ENCODE results near the gene UACA. TPM values are rescaled to one million over a fixed set of nuclear protein-coding genes. Genes with fewer than 3 reads are reported as not detected.

Gene UACA
- total RNA-seq, 2 donors from 2014 or later, result 16.3 to 35.2 TPM

DNA sequence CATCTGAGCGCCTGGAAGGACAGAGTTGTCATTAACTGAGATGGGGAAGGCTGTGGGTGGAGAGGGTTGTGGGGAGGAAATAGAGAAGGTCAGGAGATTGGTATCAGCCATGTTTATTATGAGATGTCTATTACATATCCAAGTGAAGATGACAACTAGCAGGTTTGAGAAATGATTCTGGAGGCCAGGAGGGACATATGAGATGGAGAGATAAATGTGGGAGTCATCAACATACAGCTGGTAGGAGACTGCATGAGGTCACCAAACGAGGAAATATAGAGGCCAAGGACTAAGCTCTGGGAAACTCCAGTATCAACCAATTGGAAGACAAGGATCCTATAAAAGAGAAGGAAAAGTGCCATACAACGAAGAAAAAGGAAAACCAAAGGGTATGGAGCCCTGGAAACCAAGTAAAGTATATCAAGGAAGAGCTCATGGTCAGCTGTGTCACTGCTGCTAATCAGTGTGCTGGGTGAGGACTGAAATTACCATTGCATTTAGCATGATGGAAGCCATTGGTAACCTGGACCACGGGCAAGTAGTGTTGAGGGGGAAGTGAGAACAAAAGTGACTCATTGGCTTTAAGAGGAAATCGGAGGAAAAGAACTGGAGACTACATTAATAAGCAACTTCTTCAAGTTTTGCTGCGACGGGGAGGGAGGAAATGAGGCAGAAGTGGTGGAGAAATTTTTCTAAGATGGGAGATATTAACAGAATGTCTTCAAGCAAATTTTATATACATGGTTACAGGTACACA lies 14.0 kb upstream of the UACA start:
- H3K4me1 ChIP-seq (replicated peaks), result no peaks in the 10 kb centered on the region
- intact Hi-C loops (cut with DNase I), result no loop called here
- TF ChIP-seq POLR2AphosphoS5 (IDR thresholded peaks at IDR 0.05), result no peak
- TF ChIP-seq, protein P1, sequence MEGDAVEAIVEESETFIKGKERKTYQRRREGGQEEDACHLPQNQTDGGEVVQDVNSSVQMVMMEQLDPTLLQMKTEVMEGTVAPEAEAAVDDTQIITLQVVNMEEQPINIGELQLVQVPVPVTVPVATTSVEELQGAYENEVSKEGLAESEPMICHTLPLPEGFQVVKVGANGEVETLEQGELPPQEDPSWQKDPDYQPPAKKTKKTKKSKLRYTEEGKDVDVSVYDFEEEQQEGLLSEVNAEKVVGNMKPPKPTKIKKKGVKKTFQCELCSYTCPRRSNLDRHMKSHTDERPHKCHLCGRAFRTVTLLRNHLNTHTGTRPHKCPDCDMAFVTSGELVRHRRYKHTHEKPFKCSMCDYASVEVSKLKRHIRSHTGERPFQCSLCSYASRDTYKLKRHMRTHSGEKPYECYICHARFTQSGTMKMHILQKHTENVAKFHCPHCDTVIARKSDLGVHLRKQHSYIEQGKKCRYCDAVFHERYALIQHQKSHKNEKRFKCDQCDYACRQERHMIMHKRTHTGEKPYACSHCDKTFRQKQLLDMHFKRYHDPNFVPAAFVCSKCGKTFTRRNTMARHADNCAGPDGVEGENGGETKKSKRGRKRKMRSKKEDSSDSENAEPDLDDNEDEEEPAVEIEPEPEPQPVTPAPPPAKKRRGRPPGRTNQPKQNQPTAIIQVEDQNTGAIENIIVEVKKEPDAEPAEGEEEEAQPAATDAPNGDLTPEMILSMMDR (IDR thresholded peaks at IDR 0.05), result no peak
- TF ChIP-seq POLR2A (IDR thresholded peaks at IDR 0.05), result no peak
- 86% methylated on average over 7 of the region's 7 CpGs for WGBS
- no peak overlapping the region for H3K4me3 ChIP-seq
- no peak for DNase-seq (ENCODE audit: low spot score)
- no peaks in the 10 kb centered on the region for H3K9me3 ChIP-seq
- no peaks in the 10 kb centered on the region for H3K36me3 ChIP-seq
- no peaks in the 10 kb centered on the region for H3K27me3 ChIP-seq (replicated peaks; ENCODE audit: insufficient read depth)
- no peak overlapping the region for H3K27ac ChIP-seq

DNA sequence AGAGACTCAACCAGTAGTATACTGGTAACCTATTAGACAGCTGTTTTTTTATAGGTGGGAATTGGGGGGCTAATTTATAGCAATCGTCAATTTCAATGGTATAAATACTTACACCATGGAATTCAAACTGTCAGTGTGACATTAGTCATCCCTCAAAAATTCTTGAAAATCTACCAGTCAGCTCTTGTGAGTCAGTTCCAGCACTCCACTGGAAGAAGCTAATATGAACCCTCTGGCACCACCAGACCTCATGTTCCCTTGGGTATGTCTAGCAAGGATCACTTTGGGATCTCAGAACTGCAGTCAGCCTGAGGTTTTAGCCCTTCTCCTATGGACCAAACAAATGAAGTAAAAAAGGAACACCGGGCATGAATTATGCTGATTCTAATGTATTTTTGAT lies 11.8 kb upstream of the UACA start:
- 82% methylated on average over 2 of the region's 2 CpGs for WGBS
- TF ChIP-seq POLR2A (IDR thresholded peaks at IDR 0.05) (no peak), POLR2AphosphoS5 (IDR thresholded peaks at IDR 0.05) (no peak)
- TF ChIP-seq, protein P1 (IDR thresholded peaks at IDR 0.05), result no peak
- H3K4me3 ChIP-seq, result no peak overlapping the region
- no peaks in the 10 kb centered on the region for H3K27me3 ChIP-seq (replicated peaks; ENCODE audit: insufficient read depth)
- DNase-seq (ENCODE audit: low spot score), result no peak
- no peaks in the 10 kb centered on the region for H3K4me1 ChIP-seq (replicated peaks)
- H3K36me3 ChIP-seq, result no peaks in the 10 kb centered on the region
- no peak overlapping the region for H3K27ac ChIP-seq
- H3K9me3 ChIP-seq, result no peaks in the 10 kb centered on the region
- intact Hi-C loops (cut with DNase I), result no loop called here

DNA sequence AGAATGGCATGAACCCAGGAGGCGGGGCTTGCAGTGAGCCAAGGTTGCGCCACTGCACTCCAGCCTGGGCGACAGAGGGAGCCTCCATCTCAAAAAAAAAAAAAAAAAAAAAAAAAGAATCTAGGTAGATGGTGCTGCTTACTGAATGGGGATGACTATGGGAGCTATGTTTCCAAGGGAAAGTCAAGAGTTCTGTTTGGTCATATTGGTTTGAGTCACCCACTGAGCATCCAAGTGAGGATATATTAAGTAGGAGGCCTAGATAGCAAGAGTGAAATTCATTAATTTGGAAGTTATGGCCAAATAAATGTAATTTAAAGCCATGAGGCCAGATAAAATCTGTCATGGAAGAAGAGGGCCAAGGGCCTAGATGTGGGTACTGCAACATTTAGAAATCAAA lies 9.0 kb upstream of the UACA start:
- Histone ChIP-seq H3K27ac (no peak overlapping the region), H3K4me3 (no peak overlapping the region), H3K27me3 (replicated peaks; ENCODE audit: insufficient read depth) (no peaks in the 10 kb centered on the region), H3K36me3 (no peaks in the 10 kb centered on the region), H3K9me3 (no peaks in the 10 kb centered on the region), H3K4me1 (replicated peaks) (no peaks in the 10 kb centered on the region)
- TF ChIP-seq POLR2A (IDR thresholded peaks at IDR 0.05) (no peak), POLR2AphosphoS5 (IDR thresholded peaks at IDR 0.05) (no peak)
- 98% methylated on average over 3 of the region's 3 CpGs for WGBS
- DNase-seq (ENCODE audit: low spot score), result no peak
- intact Hi-C loops (cut with DNase I), result no loop called here

DNA sequence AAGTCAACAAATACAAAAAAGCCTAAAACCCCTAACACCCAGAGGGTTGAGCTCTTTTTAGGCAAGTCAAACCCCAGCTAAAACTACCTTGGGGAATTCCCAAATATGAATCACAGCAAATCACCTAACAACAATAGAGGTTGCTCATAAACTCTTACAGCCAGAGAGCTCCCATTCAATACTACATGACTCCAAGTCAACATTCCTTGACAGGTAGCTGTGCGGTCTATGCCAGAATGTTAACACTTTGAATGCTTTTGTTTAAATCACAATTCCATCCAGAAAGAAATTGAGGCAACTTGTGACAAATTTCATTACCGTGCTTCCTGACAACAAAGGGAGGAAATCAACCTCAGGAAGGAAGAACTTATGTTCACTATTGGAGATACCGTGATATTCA lies 7.5 kb upstream of the UACA start:
- intact Hi-C loops (cut with DNase I), result no loop called here
- DNase-seq (ENCODE audit: low spot score), result no peak
- WGBS, result 45% methylated on average over 3 of the region's 3 CpGs
- Histone ChIP-seq H3K4me1 (replicated peaks) (no peaks in the 10 kb centered on the region), H3K27ac (no peak overlapping the region), H3K4me3 (no peak overlapping the region), H3K27me3 (replicated peaks; ENCODE audit: insufficient read depth) (no peaks in the 10 kb centered on the region), H3K36me3 (no peaks in the 10 kb centered on the region), H3K9me3 (no peaks in the 10 kb centered on the region)
- no peak for TF ChIP-seq POLR2A (IDR thresholded peaks at IDR 0.05)
- no peak for TF ChIP-seq POLR2AphosphoS5 (IDR thresholded peaks at IDR 0.05)
- TF ChIP-seq, protein P1 (IDR thresholded peaks at IDR 0.05), result no peak

- H3K4me3 ChIP-seq, result no peak overlapping the region
- intact Hi-C loops (cut with DNase I), result no loop called here
- no peaks in the 10 kb centered on the region for H3K27me3 ChIP-seq (replicated peaks; ENCODE audit: insufficient read depth)
- no peaks in the 10 kb centered on the region for H3K36me3 ChIP-seq
- H3K4me1 ChIP-seq (replicated peaks), result no peaks in the 10 kb centered on the region
- 88% methylated on average over 3 of the region's 3 CpGs for WGBS
- no peak for TF ChIP-seq POLR2A (IDR thresholded peaks at IDR 0.05)
- TF ChIP-seq, protein P1 (IDR thresholded peaks at IDR 0.05), result no peak
- TF ChIP-seq POLR2AphosphoS5 (IDR thresholded peaks at IDR 0.05), result no peak
- no peaks in the 10 kb centered on the region for H3K9me3 ChIP-seq
- no peak for DNase-seq (ENCODE audit: low spot score)
- no peak overlapping the region for H3K27ac ChIP-seq
Measured at GRCh38 chr15:70768257-70768883, 5.0 kb upstream of the UACA start.
